Measurements from ENCODE around the gene CREBZF. TPM values are rescaled to one million over a fixed set of nuclear protein-coding genes. Genes with fewer than 3 reads are reported as not detected.
"Not testable (repeated sequence)": the region's sequence is repeated elsewhere in the genome, so short reads cannot be mapped to it uniquely, and the experiment has no call there.

The CREBZF gene
- total RNA-seq, 1 experiment from 2014 or later: 54.6 TPM

DNA sequence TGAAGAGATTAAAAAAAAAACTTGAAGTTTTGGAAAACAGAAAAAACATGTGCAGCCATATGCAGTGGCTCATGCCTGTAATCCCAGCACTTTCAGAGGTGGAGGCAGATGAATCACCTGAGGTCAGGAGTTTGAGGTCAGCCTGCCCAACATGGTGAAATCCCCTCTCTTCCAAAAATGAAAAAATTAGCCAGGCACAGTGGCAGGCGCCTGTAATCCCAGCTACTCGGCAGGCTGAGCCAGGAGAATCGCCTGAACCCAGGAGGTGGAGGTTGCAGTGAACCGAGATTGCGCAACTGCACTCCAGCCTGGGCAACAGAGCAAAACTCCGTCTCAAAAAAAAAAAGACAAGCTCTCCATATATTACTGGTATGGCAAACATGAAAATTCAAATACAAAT is 45.4 kb downstream of the CREBZF start:
- ATAC-seq (no peak), DNase-seq (ENCODE audit: low spot score) (no peak)
- POLR2A ChIA-PET: no interaction called here
- Mint-ChIP-seq H3K27ac (no peak overlapping the region), H3K36me3 (peaks cover 4% of the 10 kb centered on the region), H3K27me3 (ENCODE audit: low read depth) (no peaks in the 10 kb centered on the region; the same call in 1 of the 2 replicates), H3K9me3 (no peaks in the 10 kb centered on the region), H3K4me3 (no peak overlapping the region), H3K4me1 (no peaks in the 10 kb centered on the region)
- TF ChIP-seq ZNF416 (CRISPR knock-in tag; IDR thresholded peaks at IDR 0.05) (no peak), SOX15 (CRISPR knock-in tag; IDR thresholded peaks at IDR 0.05) (no peak), CBFB (CRISPR knock-in tag; IDR thresholded peaks at IDR 0.05; ENCODE audit: low read depth) (no peak), TCF7 (CRISPR knock-in tag; IDR thresholded peaks at IDR 0.05; ENCODE audit: low read depth) (no peak), TEAD1 (CRISPR knock-in tag; IDR thresholded peaks at IDR 0.05) (no peak), NFE2L1 (CRISPR knock-in tag; IDR thresholded peaks at IDR 0.05) (no peak), ETV6 (CRISPR knock-in tag; IDR thresholded peaks at IDR 0.05) (no peak), CREB1 (CRISPR knock-in tag; IDR thresholded peaks at IDR 0.05) (no peak), NR2C2 (CRISPR knock-in tag; IDR thresholded peaks at IDR 0.05) (no peak)
- TF ChIP-seq, protein P1, sequence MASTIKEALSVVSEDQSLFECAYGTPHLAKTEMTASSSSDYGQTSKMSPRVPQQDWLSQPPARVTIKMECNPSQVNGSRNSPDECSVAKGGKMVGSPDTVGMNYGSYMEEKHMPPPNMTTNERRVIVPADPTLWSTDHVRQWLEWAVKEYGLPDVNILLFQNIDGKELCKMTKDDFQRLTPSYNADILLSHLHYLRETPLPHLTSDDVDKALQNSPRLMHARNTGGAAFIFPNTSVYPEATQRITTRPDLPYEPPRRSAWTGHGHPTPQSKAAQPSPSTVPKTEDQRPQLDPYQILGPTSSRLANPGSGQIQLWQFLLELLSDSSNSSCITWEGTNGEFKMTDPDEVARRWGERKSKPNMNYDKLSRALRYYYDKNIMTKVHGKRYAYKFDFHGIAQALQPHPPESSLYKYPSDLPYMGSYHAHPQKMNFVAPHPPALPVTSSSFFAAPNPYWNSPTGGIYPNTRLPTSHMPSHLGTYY (CRISPR knock-in tag; IDR thresholded peaks at IDR 0.05): no peak
- TF ChIP-seq, protein P2, sequence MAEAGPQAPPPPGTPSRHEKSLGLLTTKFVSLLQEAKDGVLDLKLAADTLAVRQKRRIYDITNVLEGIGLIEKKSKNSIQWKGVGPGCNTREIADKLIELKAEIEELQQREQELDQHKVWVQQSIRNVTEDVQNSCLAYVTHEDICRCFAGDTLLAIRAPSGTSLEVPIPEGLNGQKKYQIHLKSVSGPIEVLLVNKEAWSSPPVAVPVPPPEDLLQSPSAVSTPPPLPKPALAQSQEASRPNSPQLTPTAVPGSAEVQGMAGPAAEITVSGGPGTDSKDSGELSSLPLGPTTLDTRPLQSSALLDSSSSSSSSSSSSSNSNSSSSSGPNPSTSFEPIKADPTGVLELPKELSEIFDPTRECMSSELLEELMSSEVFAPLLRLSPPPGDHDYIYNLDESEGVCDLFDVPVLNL (CRISPR knock-in tag; IDR thresholded peaks at IDR 0.05; ENCODE audit: borderline replicate concordance, low read depth): no peak
- TF ChIP-seq, protein P3, sequence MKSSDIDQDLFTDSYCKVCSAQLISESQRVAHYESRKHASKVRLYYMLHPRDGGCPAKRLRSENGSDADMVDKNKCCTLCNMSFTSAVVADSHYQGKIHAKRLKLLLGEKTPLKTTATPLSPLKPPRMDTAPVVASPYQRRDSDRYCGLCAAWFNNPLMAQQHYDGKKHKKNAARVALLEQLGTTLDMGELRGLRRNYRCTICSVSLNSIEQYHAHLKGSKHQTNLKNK (CRISPR knock-in tag; IDR thresholded peaks at IDR 0.05): no peak
- TF ChIP-seq, protein P4, sequence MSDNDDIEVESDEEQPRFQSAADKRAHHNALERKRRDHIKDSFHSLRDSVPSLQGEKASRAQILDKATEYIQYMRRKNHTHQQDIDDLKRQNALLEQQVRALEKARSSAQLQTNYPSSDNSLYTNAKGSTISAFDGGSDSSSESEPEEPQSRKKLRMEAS (CRISPR knock-in tag; IDR thresholded peaks at IDR 0.05): no peak
- CTCF ChIA-PET: no interaction called here

DNA sequence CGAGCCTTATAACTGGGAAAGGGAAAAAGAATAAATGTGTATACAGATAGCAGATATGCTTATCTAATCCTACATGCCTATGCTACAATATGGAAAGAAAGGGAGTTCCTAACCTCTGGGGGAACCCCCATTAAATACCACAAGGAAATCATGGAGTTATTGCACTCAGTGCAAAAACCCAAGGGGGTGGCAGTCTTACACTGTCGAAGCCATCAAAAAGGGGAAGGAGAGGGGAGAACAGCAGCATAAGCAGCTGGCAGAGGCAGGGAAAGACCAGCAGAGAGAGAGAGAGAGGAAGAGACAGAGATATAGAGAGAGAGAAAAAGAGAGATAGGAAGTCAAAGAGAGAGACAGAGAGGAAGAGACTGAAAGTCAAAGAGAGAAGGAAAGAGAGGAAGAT is 53.3 kb downstream of the CREBZF start:
- Mint-ChIP-seq H3K9me3 (peaks cover 51% of the 10 kb centered on the region), H3K36me3 (peaks cover 32% of the 10 kb centered on the region), H3K4me1 (peaks cover 20% of the 10 kb centered on the region)
- CTCF ChIA-PET; H3K4me3 Mint-ChIP-seq; ATAC-seq; H3K27ac Mint-ChIP-seq; DNase-seq (ENCODE audit: low spot score); H3K27me3 Mint-ChIP-seq (ENCODE audit: low read depth); POLR2A ChIA-PET: not testable (repeated sequence)

Other genes starting within 250 kb of the CREBZF start
- 12.9 to 17.5 TPM (median 15.2 TPM) in 3 replicates for gene DLG2, start 37.8 kb downstream of the CREBZF start, total RNA-seq (2021)
- gene TMEM126B, start 36.5 kb downstream of the CREBZF start, total RNA-seq (2021): 52.8 to 65.8 TPM (median 63.8 TPM) in 3 replicates
- 34.6 to 37.2 TPM (median 36.9 TPM) in 3 replicates for gene TMEM126A, start 17.2 kb downstream of the CREBZF start, total RNA-seq (2021)
- gene CCDC89, start 21.1 kb upstream of the CREBZF start, total RNA-seq (2021): not detected in 3 replicates
- gene SYTL2, start 146.0 kb upstream of the CREBZF start, total RNA-seq (2021): 4.3 to 7.1 TPM (median 6.5 TPM) in 3 replicates
- not detected in 3 replicates for gene CCDC83, start 190.3 kb upstream of the CREBZF start, total RNA-seq (2021)